22Rv1 (cell line): ENCODE data around the gene CLECL1.
"Not testable (repeated sequence)": the region's sequence is repeated elsewhere in the genome, so short reads cannot be mapped to it uniquely, and the experiment has no call there.

Experiments used
- H3K27ac ChIP-seq: fragments of 450-650 bp; 2 replicates; pipeline ENCODE4 v1.5.1; 2017
- CTCF ChIP-seq: fragments of 450-650 bp; IDR thresholded peaks from 2 replicates; pipeline ENCODE4 v1.5.1; 2017; ENCODE audit warnings: mild to moderate bottlenecking
- ZFX ChIP-seq: fragments of 450-650 bp; IDR thresholded peaks from 2 replicates; pipeline ENCODE4 v1.6.1; 2017; ENCODE audit warnings: antibody characterized with exemption, borderline replicate concordance

The CLECL1 gene

GRCh38 chr12:9740106-9740750 is 7.3 kb upstream of the CLECL1 start:
- peak overlapping the region; percentile 67 for H3K27ac ChIP-seq
- no peak for TF ChIP-seq CTCF
- no peak for TF ChIP-seq ZFX

DNA sequence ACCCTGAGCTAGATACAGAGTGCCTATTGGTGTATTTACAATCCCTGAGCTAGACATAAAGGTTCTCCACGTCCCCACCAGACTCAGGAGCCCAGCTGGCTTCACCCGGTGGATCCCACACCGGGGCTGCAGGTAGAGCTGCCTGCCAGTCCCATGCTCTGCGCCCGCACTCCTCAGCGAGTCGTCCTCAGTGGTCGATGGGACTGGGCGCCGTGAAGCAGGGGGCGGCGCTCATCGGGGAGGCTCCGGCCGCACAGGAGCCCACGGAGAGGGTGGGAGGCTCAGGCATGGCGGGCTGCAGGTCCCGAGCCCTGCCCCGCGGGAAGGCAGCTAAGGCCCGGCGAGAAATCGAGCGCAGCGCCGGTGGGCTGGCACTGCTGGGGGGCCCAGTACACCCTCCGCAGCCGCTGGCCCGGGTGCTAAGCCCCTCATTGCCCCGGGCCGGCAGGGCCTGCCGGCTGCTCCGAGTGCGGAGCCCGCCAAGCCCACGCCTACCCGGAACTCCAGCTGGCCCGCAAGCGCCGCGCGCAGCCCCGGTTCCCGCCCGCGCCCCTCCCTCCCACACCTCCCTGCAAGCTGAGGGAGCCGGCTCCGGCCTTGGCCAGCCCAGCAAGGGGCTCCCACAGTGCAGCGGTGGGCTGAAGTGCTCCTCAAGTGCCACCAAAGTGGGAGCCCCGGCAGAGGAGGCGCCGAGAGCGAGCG is 6.7 kb upstream of the CLECL1 start:
- peak overlapping the region; percentile 67 for H3K27ac ChIP-seq

- H3K27ac ChIP-seq, result not testable (repeated sequence)
Observed at GRCh38 chr12:9738905-9739304, 6.0 kb upstream of the CLECL1 start.

- no peak overlapping the region for H3K27ac ChIP-seq
- TF ChIP-seq CTCF (no peak), ZFX (no peak)
Observed at GRCh38 chr12:9736936-9737705, 4.2 kb upstream of the CLECL1 start.

DNA sequence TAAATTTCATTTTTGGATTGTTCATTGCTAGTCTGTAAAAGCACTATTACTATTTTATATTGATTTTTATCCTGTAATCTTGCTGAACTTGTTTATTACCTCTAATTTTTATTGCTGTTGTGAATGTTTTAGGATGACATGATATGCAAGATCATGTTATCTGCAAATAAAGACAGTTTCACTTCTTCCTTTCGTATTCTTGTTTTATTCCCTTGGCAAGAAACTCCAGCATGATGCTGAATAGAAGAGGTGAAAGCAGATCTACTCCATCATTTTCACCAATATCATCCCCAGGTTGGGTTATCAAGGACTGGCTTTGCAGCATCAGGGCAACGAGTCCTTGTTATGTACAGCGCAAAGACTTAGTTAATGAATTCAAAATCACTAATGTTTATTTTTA is 2.7 kb upstream of the CLECL1 start:
- no peak overlapping the region for H3K27ac ChIP-seq
- TF ChIP-seq ZFX (no peak), CTCF (no peak)

GRCh38 chr12:9731797-9732196 is 1.1 kb downstream of the CLECL1 start:
- TF ChIP-seq CTCF (no peak), ZFX (no peak)
- no peak overlapping the region for H3K27ac ChIP-seq

- no peak overlapping the region for H3K27ac ChIP-seq
- TF ChIP-seq CTCF (no peak), ZFX (no peak)
Observed at GRCh38 chr12:9731393-9731792, 1.5 kb downstream of the CLECL1 start.

GRCh38 chr12:9730591-9730990 is 2.3 kb downstream of the CLECL1 start:
- H3K27ac ChIP-seq, result no peak overlapping the region
- TF ChIP-seq CTCF (no peak), ZFX (no peak)
